GM18508 (cell line): ENCODE results near the gene ST6GALNAC2.
"Not testable (repeated sequence)": the region's sequence is repeated elsewhere in the genome, so short reads cannot be mapped to it uniquely, and the experiment has no call there.

Experiments used
- ATAC-seq: cut with Tn5 transposase; IDR thresholded peaks from one replicate; pipeline ENCODE4 v1.9.1; 2021; ENCODE audit warnings: moderate number of reproducible peaks; ENCODE audit not compliant: insufficient read depth, unreplicated experiment

Gene ST6GALNAC2

DNA sequence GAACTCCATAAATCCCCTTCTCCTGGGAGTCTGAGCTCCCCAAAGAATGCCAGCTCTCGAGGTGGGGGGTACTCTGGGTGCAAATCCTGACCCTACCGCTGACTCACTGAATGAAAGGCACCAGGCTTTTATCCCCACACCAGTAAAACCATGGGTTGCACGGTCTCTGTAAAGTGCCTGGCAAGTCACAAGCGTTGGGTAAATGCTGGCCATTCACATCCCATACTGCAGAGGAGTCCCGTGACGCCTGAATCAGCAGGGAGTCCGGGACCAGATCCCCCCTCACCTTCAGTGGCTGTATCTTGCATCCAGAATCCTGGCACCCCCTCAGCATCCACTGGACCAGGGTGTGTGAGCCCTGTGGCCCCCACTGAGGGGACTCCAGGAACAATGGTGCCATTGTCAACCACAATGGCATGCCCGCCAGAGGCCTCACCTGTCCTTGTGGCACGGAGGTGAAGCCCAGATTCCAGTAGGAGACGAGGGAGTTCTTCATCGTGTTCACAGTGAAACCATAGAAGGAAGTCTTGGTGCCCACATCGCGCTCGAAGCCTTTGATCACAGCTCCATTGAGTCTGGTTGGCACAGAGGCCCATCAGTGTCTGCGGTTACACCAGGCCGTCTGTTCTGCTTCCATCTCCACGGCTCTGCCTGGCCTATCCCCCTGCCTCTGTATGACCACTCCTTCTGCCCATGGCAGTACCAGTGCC, 13.3 kb downstream of the ST6GALNAC2 start:
- no peak for ATAC-seq

DNA sequence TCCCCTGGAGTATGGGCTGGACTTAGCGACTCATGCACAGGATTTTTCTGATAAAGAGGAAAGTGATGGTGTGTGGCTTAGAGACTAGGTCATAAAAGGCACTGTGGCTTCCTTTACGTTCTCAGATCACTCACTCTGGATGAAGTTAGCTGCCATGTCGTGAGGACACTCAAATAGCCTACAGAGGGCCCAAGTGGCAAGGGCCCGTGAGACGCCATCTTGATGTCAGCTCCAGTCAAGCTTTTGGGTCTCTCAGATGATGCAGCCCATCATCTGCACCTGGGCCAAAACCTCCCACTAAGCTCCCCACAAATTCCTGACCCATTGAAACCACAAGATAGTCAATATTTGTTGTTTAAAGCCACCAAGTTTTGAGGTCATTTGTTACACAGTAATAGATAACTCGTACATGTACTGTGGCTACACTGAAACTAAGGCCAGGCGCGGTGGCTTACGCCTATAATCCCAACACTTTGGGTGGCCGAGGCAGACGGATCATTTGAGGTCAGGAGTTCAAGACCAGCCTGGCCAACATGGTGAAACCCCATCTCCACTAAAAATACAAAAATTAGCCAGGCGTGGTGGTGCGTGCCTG, 14.7 kb downstream of the ST6GALNAC2 start:
- no peak for ATAC-seq

DNA sequence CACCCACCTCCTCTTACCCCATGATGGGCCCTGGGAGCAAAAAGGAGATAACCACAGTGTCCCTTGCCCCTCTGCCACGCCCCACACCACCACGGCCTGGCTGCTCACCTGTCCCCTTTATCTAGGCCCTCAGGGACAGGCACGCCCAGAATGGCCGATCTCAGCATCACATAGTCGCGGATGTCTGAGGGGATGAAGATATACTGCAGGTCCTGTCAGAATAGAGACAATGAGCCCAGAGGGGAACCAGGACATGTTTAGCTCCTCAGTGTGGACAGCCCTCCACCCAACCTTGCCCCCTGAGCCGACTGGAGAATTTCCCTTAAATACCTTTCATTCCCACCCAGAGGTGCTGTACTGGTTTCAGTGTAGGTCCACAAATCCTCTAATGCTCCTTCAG, 15.2 kb downstream of the ST6GALNAC2 start:
- ATAC-seq = no peak

DNA sequence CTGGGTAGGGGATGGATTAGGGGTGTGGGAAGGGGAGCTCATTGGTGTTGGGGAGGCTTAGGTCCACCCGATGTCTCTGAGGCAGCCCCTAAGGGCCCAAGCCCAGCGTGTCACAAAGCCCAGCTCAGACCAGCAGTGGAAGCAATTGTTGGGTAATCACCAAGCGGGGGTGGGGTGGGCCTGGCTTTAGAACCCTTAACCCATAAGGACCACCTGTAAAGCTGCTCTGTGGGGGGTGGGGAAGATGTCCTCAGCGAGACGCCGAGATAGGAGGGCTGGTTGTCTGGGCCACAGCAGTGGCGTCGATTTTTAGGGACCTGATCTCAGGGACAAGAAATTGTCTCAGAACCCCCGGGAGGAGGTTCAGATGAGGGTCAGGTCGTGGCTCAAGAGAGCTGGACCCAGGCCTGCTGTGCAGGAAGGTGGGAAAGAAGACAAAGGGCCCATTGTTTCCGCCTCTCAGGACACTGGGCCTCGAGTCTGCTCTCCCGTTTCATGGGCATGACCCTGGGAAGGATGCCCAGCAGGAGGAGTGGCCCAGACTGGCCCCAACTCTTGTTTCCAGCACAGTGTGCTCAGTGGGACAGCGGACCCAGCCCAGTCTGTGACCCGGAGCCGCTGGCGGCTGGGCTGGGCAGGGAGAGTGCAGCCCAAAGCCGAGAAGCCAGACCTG, 15.9 kb downstream of the ST6GALNAC2 start:
- ATAC-seq = no peak

DNA sequence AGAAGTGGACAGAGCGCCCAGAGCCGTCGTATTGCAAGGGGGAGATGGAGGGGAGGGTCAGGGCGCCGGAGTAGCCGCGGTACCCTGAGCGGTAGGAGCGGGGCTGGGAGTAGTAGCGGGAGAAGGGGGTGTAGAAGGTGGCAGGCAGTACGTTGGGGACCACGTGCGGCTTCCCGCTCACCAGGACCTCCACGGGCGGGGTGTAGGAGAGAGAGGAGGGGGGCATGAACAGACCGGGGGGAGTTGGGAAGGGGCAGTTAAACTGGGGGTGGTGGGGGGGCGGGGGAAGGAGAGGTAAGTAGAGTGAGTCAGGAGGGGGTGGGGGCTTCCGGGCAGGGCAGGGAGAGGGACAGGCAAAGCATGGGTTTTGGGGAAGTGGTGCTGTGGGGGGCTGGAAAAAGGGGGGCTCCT, 16.8 kb downstream of the ST6GALNAC2 start:
- ATAC-seq = no peak

DNA sequence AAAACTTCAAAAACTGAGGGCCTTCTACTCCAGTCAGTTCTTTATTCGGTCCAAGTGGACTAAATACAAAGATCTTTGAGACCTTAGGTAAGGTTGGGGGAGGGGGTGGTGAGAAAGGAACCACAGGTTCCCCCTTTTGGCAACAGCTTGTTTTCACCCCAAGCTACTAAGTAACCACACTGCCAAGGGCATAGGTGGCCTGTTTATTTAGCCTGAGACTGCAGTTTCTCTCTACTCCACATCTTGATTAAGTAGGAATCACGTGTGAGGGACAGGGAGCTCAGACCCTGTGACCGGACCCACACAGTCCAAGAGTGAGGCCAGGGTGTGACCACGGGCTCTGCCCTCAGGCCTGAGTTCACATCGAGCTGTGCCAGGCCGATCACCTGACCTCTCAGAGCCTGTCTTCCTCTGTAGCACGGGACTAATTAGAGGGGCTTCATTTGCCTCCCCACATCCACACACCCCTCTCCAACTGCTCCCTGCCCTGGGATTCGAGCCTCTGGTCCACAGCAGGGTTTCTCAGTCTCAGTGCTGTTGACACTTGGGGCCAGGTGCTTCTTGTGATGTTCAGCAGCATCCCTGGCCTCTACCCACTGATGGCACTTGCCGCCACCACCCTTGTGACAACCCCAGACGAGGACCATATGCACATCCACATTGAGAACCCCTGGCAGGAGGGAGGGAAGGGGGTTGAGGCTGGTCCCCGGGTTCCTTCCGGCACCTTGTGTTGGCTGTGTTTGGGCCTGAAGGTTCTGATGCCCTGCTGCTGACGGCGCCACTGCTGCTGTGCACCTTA, 17.8 kb downstream of the ST6GALNAC2 start:
- no peak for ATAC-seq

DNA sequence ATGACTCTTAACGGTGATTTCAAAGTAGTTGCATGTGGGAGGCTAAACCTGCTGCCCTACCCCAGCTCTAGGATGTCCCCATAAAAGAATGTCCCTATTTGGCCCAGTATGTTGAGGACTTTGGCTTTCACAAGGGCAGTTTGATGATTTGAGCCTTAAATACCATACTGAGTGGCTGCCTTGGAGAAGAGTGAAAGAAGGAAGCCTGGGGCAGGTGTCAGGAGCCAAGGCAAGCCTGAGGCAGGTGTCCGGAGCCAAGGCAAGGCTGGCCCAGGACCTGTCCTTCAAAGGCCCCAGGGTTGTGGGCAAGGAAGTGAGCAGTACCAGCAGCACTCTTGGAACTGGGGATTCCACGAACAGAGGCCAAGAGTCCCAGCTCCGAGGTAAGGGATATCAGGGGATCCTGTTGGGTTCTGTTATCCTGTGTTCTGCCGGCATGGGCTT, 18.6 kb downstream of the ST6GALNAC2 start:
- ATAC-seq = no peak

DNA sequence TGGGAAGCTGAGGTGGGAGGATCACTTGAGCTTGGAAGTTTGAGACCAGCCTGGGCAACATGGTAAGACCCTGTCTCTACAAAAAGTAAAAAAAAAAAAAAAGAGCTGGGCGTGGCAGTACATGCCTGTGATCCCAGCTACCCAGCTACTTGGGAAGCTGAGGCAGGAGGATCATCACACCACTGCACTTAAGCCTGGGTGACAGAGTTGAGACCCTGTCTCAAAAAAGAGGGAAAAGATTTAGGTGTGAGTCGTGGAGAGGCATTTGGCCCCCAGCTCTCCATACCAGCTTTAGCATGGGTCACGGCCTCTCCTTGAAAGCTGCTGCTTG, 19.1 kb downstream of the ST6GALNAC2 start:
- no peak for ATAC-seq

DNA sequence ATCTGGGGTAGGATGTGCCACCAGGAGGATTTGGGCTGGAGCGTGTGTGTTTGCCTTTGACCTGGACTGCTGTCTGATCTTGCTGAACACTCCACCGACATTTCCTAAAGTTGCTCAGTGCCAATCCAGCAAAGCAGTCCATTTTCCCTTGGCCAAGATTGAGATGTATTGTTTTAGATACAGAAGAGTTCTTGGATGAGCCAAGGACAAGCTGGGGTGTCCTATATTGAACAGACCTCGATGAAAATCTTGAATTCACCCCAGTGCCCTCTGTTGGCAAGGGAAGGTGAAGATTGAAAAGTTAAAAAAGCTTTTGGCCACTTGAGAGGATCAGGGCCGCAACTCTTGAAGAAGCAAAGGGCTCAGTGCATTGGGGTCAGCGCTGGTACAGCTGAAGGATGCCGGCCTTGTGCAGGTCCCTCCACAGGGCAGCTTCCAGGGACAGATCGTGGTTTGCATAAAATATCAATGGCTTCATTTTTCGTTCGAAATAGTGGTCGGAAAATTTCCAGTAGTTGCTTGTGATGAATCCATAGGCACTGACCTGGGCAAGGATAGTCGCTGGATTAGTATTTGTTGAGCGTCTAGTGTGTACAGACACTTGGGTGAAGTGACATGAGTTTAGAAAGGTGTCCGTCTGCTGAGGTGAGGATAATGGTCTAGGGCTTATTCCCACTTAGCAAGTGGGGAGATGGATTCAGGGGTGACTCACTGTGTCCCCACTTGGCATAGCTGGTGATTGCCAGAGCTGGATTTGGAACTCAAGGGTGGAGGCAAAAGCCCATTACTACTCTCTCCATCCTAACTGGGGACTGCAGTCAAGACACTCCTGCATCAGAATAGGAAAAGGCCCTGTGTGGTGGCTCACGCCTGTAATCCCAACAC, 19.7 kb downstream of the ST6GALNAC2 start:
- no peak for ATAC-seq

DNA sequence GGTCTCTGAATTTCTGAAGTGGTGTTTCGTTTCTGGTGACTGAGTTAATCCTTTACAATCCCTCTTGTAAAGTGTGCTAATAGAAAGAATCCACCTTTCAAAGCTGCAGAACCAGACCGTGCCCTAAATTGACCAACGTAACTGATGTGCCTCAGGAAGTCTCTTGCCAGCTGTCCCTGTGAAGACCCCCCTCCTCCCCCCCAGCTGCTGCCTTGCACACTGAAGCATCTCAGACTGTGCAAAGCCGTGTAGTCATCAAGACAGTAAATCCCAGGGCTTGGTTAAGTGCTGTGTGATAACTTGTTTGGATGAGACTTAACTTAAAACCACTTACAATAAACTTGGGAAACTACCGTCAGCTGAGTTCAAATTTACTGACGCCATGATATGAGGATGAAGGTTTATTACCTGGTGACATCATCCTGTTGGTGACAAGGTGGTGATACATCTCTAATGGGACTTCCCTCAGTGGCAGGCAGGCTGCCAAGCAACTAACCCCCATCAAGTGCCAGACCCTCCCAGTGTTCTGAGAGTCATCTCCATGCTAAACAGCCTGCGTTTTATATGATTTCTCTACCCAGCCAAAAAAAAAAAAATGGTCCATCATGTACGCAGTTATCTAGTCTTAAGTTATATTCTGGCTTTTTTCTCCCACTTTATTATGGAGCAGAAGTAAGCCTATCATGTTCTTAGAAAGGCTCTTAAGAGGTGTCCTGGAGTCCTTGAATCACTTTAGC, 20.5 kb downstream of the ST6GALNAC2 start:
- not testable (repeated sequence) for ATAC-seq

DNA sequence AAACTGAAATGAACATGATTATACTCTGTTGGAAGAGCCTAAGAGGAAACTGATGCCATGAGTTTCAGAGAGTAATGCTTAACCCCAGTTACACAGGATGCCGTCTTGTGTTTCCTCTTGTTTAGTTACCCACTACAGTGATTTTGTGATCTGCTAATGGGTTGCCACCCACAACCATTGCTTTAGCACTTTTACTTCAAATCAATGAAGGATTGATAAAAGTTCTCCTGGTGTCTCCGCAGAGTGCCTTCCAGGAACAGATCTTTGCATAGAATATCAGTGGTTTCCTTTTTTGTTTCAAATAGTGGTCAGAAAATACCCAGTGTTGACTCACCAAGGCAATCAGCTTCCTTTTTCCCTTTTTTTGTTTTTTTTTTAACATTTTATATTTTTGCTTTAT, 22.3 kb downstream of the ST6GALNAC2 start:
- ATAC-seq = not testable (repeated sequence)

DNA sequence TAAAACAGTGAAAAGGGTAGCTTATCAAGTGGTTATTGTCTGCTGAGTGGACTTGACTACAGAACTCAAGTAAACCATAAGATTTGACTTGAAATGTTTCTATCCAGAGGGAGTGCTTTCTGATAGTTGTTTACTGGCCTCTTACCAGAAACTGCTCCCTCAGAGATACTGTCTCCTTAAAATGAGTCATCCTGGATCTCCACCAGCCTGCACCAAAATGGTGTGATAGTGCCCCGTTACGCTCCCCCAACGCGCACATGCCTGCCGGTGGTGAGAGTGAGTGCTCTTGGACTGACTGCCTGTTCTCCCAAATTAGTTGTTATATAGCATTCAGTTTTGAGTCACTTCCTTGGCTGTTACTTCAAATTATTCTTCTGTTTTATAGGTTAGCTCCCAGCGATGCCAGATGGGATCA, 22.9 kb downstream of the ST6GALNAC2 start:
- ATAC-seq = no peak

DNA sequence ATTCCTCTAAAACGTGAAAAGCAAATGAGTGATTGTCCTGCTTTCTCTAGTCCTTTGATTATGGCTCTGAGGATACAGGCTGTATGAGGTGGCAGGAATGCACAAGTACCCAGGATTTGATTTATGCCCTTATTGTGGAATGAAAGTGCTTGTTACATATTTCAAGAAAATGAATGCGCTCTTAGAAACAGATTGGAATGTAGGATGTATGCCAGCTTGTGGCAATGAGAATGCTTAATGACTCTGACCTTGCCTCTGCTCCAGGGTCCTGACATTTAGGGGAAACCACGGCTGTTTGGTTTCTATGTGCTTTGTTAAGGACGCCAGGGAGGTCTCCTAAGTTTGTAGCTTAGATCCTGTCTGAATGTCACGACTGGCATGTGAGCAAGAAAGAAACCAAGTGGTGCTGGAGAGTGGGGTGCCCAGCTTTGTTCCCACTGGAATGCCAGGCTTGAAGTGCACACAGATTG, 23.8 kb downstream of the ST6GALNAC2 start:
- no peak for ATAC-seq

DNA sequence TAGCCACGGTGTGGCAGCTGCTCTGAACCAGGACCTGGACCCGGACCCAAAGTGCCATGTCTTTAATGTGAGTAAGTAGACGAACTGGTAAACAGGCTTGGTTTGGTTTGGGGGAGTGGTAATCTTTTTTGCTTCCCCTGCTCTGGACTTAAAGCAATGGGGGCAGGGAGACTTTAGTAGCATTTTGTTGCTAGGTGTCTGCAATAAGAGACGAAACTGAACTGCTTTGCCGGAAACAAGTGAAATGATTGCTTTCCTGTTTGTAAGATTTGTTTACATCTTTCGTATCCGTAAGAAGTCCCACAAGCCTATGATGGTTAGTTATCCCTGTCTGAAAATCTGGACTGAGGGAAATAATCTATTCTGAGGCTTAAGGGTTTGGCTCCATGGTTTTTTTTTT, 24.3 kb downstream of the ST6GALNAC2 start:
- ATAC-seq = no peak

DNA sequence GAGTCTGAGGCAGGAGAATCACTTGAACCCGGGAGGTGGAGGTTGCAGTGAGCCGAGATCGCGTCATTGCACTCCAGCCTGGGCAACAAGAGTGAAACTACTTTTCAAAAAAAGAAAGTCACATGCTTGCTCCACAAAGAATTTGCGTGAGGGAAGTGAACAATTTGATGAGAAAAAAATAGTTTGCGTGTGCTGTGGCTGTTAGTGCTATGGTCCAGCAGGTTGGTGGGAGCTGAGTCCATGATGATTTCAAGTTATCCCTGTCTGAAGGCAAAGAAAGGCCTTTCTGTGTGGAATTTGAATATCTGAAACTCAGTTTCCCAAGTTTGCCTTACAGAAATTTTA, 24.8 kb downstream of the ST6GALNAC2 start:
- no peak for ATAC-seq

DNA sequence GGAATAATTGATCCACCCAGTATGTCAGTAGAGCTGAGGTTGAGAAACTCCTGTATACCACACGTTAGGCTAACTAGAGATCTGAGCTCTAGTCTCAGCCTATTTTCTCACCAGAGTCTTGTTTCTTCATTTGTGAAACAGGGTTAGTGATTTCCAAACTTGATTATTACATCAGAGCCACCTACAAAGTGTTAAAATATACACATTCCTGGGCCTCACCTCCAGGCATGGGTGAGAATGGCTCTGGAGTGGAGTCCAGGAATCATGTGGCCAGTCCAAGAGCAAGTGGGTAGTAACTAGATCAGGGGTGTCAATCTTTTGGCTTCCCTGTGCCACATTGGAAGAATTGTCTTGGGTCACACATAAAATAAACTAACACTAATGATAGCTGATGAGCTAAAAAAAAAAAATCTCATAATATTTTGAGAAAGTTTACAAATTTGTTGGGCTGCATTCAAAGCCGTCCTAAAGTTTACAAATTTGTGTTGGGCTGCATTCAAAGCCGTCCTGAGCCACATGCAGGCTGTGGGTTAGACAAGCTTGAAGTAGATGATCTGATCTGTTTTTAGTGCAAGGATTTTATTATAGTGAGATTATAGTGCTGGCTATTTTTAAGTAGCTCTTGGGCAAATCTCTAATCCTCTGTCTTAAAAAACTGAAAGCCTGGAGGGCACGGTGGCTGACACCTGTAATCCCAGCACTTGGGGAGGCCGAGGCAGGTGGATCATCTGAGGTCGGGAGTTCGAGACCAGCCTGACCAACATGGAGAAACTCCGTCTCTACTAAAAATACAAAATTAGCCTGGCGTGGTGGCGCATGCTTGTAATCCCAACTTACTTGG, 25.4 kb downstream of the ST6GALNAC2 start:
- no peak for ATAC-seq

DNA sequence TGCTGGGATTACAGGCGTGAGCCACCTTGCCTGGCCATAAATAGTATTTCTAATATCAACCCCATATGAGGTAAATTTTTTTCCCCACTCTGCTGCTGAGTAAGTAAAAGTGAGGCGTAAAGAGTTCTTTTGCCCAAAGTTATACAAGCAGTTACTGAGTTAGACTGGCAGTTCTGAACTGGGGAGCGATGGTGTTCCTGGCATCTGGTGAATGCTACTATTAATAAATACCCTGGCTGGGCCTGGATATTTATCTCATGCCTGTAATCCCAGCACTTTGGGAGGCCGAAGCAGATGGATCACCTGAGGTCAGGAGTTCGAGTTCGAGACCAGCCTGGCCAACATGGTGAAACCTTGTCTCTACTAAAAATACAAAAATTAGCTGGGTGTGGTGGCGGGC, 26.2 kb downstream of the ST6GALNAC2 start:
- ATAC-seq = not testable (repeated sequence)
